HCT116 (cell line): ENCODE measurements around the gene ACAT2. TPM values are rescaled to one million over a fixed set of nuclear protein-coding genes. Genes with fewer than 3 reads are reported as not detected.

ENCODE experiments used
- ATAC-seq: fragments of 200-7000 bp; cut with Tn5 transposase; 2 replicates; pipeline ENCODE4 v1.9.1; 2020; ENCODE audit warnings: mild to moderate bottlenecking, moderate library complexity
- BruUV-seq: library from RNA; stranded (reverse); fragments of 400-500 nt; replicated peaks from 2 replicates; lab custom pipeline; 2021; lab: Mats Ljungman, UMichigan
- CTCF ChIA-PET: fragments of 300-600 bp; sonication (Branson Sonifier 250); formaldehyde crosslinking; loops from one replicate; lab custom pipeline; 2021; ENCODE audit warnings: antibody characterized with exemption; lab: Charles Lee
- POLR2A ChIA-PET: fragments of 300-600, 350-600 bp; sonication (Branson Sonifier 250); formaldehyde crosslinking; loops from one replicate; lab custom pipeline; 2021; ENCODE audit warnings: antibody characterized with exemption; lab: Charles Lee
- RAD21 ChIA-PET, 2 experiments: fragments of 300-600 bp; sonication (Branson Sonifier 250); formaldehyde crosslinking; loops; one replicate each; lab custom pipeline; 2023; ENCODE audit warnings: low total read pairs in 2 of 2; ENCODE audit not compliant: uncharacterized antibody in 2 of 2, unreplicated experiment in 2 of 2, low non-redundant PET in 1 of 2; lab: Charles Lee
- DNase-seq: peaks from one replicate; pipeline ENCODE4 v3.0.0-alpha.2; 2010; ENCODE audit warnings: low read depth, low spot score
- H2AFZ ChIP-seq: fragments of 200-600 bp; shearing (Covaris generic), sonication (generic); 2 replicates; pipeline ENCODE4 v1.6.1; 2017; ENCODE audit warnings: low read depth, mixed run types, mixed read lengths, antibody characterized with exemption, low read length; ENCODE audit not compliant: poor library complexity, severe bottlenecking
- H3K27ac ChIP-seq: 2 replicates; pipeline ENCODE4 v1.5.1; 2012; ENCODE audit warnings: low read depth, low read length
- H3K27me3 ChIP-seq: fragments of 200-600 bp; sonication (generic); 2 replicates; pipeline ENCODE4 v1.6.1; 2016; ENCODE audit warnings: mixed run types, low read length, mixed read lengths; ENCODE audit not compliant: insufficient read depth
- H3K36me3 ChIP-seq, 2 experiments: fragments of 200-500 bp in 1 of 2; fragments of 200-600 bp in 1 of 2; sonication (Bioruptor generic) in 1 of 2; sonication (generic) in 1 of 2; 2 replicates each; pipeline versions ENCODE4 v1.5.1 to v1.6.1; 2014 to 2016; ENCODE audit warnings: low read length in 2 of 2, inconsistent platforms in 1 of 2, mixed read lengths in 1 of 2, mixed run types in 1 of 2; ENCODE audit not compliant: insufficient read depth in 2 of 2, control insufficient read depth in 1 of 2
- H3K4me1 ChIP-seq, 2 experiments: fragments of 200-600 bp in 1 of 2; sonication (generic) in 1 of 2; 2 replicates each; pipeline versions ENCODE4 v1.5.1 to v1.6.1; 2012 to 2017; ENCODE audit warnings: low read length in 2 of 2, inconsistent platforms in 1 of 2, mild to moderate bottlenecking in 1 of 2, mixed read lengths in 1 of 2, mixed run types in 1 of 2, moderate library complexity in 1 of 2; ENCODE audit not compliant: insufficient read depth in 2 of 2, control insufficient read depth in 1 of 2
- H3K4me2 ChIP-seq: fragments of 200-600 bp; sonication (generic); 2 replicates; pipeline ENCODE4 v1.6.1; 2017; ENCODE audit warnings: mixed run types, low read length, mixed read lengths
- H3K4me3 ChIP-seq, 2 experiments: fragments of 200-600 bp in 1 of 2; sonication (generic) in 1 of 2; replicated peaks in 1 of 2; 2 replicates each; pipeline ENCODE4 v1.5.1; 2011 to 2016; ENCODE audit warnings: low read length in 2 of 2, control low read depth in 1 of 2, low read depth in 1 of 2, mild to moderate bottlenecking in 1 of 2, mixed read lengths in 1 of 2, mixed run types in 1 of 2
- H3K79me2 ChIP-seq: fragments of 200-600 bp; sonication (generic); 2 replicates; pipeline ENCODE4 v1.6.1; 2017; ENCODE audit warnings: mild to moderate bottlenecking, mixed run types, low read length, moderate library complexity, mixed read lengths; ENCODE audit not compliant: insufficient read depth
- H3K9ac ChIP-seq: fragments of 200-600 bp; sonication (generic); 2 replicates; pipeline ENCODE4 v1.6.1; 2016; ENCODE audit warnings: low read length, mixed read lengths
- H3K9me2 ChIP-seq: fragments of 200-600 bp; sonication (generic), shearing (Covaris generic); 2 replicates; pipeline ENCODE4 v1.6.1; 2017; ENCODE audit warnings: mixed run types, mild to moderate bottlenecking, moderate library complexity; ENCODE audit not compliant: insufficient read depth
- H3K9me3 ChIP-seq, 2 experiments: fragments of 200-500 bp in 1 of 2; fragments of 200-600 bp in 1 of 2; sonication (Bioruptor generic) in 1 of 2; sonication (generic) in 1 of 2; 2 replicates each; pipeline ENCODE4 v1.6.1; 2014 to 2017; ENCODE audit warnings: low read length in 2 of 2, mixed read lengths in 2 of 2, inconsistent platforms in 1 of 2, low read depth in 1 of 2, mild to moderate bottlenecking in 1 of 2, mixed run types in 1 of 2, moderate library complexity in 1 of 2; ENCODE audit not compliant: control insufficient read depth in 1 of 2, insufficient read depth in 1 of 2
- H4K20me1 ChIP-seq: fragments of 200-600 bp; sonication (generic), shearing (Covaris generic); 2 replicates; pipeline ENCODE4 v1.6.1; 2017; ENCODE audit warnings: mixed run types, mild to moderate bottlenecking, moderate library complexity; ENCODE audit not compliant: insufficient read depth
- CEBPB ChIP-seq: IDR thresholded peaks from 2 replicates; pipeline ENCODE4 v1.6.1; 2012; ENCODE audit warnings: low read depth
- EZH2 ChIP-seq: fragments of 200-600 bp; sonication (generic); IDR thresholded peaks from 2 replicates; pipeline ENCODE4 v1.6.1; 2017; ENCODE audit warnings: antibody characterized with exemption, mixed run types
- EZH2phosphoT487 ChIP-seq: fragments of 200-600 bp; IDR thresholded peaks from 2 replicates; pipeline ENCODE4 v1.6.1; 2018; ENCODE audit warnings: antibody characterized with exemption, borderline replicate concordance
- POLR2A ChIP-seq: IDR thresholded peaks from 2 replicates; pipeline ENCODE4 v1.7.0; 2011; ENCODE audit warnings: borderline replicate concordance; ENCODE audit not compliant: insufficient read depth, insufficient read length; ENCODE audit errors: extremely low read depth
- POLR2AphosphoS5 ChIP-seq: IDR thresholded peaks from 2 replicates; pipeline ENCODE4 v1.6.1; 2011; ENCODE audit warnings: mild to moderate bottlenecking, low read depth, low read length, moderate library complexity
- RAD21 ChIP-seq: IDR thresholded peaks from 2 replicates; pipeline ENCODE4 v1.6.1; 2012; ENCODE audit warnings: low read depth, mild to moderate bottlenecking
- SIN3A ChIP-seq: IDR thresholded peaks from 2 replicates; pipeline ENCODE4 v1.6.1; 2012; ENCODE audit warnings: low read depth
- SP1 ChIP-seq: IDR thresholded peaks from 2 replicates; pipeline ENCODE4 v1.6.1; 2012; ENCODE audit warnings: low read depth
- TCF7L2 ChIP-seq: IDR thresholded peaks from 2 replicates; pipeline ENCODE4 v1.7.0; 2011; ENCODE audit warnings: borderline replicate concordance, inconsistent platforms; ENCODE audit not compliant: insufficient read depth, insufficient read length; ENCODE audit errors: extremely low read depth
- ZFX ChIP-seq: fragments of 450-650 bp; IDR thresholded peaks from 2 replicates; pipeline ENCODE4 v1.6.1; 2017
- ZNF274 ChIP-seq: fragments of 200-500 bp; sonication (Bioruptor generic); IDR thresholded peaks from 2 replicates; pipeline ENCODE4 v1.6.1; 2014; ENCODE audit warnings: mild to moderate bottlenecking, low read depth, low read length, inconsistent platforms
- intact Hi-C: fragments of 100-400 bp; cut with micrococcal nuclease; formaldehyde crosslinking; loops from 2 replicates; pipeline ENCODE4 v1.10.0; 2022
- total RNA-seq: library from RNA; stranded (reverse); gene quantifications from one replicate; pipeline ENCODE4 v1.2.1, GENCODE V29; 2021; ENCODE audit not compliant: unreplicated experiment
- TF ChIP-seq, protein P1 (sequence below): IDR thresholded peaks from 2 replicates; pipeline ENCODE4 v1.6.1; 2012
- TF ChIP-seq, protein P2 (sequence below): IDR thresholded peaks from 2 replicates; pipeline ENCODE4 v1.6.1; 2011; ENCODE audit warnings: mild to moderate bottlenecking, low read length, moderate library complexity; ENCODE audit not compliant: insufficient replicate concordance; ENCODE audit errors: extremely low read depth
- TF ChIP-seq, protein P3 (sequence below): IDR thresholded peaks from 2 replicates; pipeline ENCODE4 v1.6.1; 2012
- TF ChIP-seq, protein P4 (sequence below), 3 experiments: fragments of 200-600 bp in 1 of 3; sonication (generic) in 1 of 3; IDR thresholded peaks in 2 of 3; conservative IDR thresholded peaks in 1 of 3; 2 replicates each; pipeline ENCODE4 v1.5.1; 2012 to 2017; ENCODE audit warnings: low read depth in 2 of 3, low read length in 2 of 3, antibody characterized with exemption in 1 of 3, borderline replicate concordance in 1 of 3, control low read depth in 1 of 3, mild to moderate bottlenecking in 1 of 3, mixed read lengths in 1 of 3, mixed run types in 1 of 3, moderate library complexity in 1 of 3; ENCODE audit not compliant: insufficient read depth in 1 of 3
- TF ChIP-seq, protein P5 (sequence below): IDR thresholded peaks from 2 replicates; pipeline ENCODE4 v1.6.1; 2012; ENCODE audit warnings: low read depth

The ACAT2 gene
- total RNA-seq, 1 experiment from 2014 or later, result 41.6 TPM

DNA sequence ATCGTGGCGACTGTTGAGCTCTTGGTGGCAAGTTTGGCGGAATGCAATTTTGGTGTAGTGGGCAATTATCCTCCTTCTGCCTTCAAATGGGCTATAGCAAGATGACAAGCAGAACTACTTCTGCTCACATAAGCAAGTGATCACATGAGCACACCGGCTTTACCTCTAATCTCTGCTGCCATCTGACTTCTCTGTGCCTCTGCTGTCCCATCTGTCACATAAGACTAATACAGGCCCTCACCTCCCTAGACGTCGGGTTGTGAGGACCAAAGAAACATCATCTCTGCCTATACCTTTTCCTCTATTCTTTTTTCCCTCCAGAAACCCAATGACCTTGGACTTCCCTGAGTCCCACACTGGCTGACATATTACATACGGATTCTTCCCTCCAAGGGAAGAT is 47.9 kb upstream of the ACAT2 start:
- no peak for TF ChIP-seq ZFX
- TF ChIP-seq SP1, result no peak
- TF ChIP-seq, protein P1, sequence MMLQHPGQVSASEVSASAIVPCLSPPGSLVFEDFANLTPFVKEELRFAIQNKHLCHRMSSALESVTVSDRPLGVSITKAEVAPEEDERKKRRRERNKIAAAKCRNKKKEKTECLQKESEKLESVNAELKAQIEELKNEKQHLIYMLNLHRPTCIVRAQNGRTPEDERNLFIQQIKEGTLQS, result no peak
- no peak for TF ChIP-seq EZH2
- TF ChIP-seq, protein P2, sequence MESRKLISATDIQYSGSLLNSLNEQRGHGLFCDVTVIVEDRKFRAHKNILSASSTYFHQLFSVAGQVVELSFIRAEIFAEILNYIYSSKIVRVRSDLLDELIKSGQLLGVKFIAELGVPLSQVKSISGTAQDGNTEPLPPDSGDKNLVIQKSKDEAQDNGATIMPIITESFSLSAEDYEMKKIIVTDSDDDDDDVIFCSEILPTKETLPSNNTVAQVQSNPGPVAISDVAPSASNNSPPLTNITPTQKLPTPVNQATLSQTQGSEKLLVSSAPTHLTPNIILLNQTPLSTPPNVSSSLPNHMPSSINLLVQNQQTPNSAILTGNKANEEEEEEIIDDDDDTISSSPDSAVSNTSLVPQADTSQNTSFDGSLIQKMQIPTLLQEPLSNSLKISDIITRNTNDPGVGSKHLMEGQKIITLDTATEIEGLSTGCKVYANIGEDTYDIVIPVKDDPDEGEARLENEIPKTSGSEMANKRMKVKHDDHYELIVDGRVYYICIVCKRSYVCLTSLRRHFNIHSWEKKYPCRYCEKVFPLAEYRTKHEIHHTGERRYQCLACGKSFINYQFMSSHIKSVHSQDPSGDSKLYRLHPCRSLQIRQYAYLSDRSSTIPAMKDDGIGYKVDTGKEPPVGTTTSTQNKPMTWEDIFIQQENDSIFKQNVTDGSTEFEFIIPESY, result no peak
- TF ChIP-seq POLR2AphosphoS5, result no peak
- TF ChIP-seq POLR2A, result no peak
- TF ChIP-seq, protein P3, sequence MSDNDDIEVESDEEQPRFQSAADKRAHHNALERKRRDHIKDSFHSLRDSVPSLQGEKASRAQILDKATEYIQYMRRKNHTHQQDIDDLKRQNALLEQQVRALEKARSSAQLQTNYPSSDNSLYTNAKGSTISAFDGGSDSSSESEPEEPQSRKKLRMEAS, result no peak
- TF ChIP-seq CEBPB, result no peak
- TF ChIP-seq RAD21, result no peak
- no peak for TF ChIP-seq SIN3A
- no peak for TF ChIP-seq ZNF274
- TF ChIP-seq, protein P4, sequence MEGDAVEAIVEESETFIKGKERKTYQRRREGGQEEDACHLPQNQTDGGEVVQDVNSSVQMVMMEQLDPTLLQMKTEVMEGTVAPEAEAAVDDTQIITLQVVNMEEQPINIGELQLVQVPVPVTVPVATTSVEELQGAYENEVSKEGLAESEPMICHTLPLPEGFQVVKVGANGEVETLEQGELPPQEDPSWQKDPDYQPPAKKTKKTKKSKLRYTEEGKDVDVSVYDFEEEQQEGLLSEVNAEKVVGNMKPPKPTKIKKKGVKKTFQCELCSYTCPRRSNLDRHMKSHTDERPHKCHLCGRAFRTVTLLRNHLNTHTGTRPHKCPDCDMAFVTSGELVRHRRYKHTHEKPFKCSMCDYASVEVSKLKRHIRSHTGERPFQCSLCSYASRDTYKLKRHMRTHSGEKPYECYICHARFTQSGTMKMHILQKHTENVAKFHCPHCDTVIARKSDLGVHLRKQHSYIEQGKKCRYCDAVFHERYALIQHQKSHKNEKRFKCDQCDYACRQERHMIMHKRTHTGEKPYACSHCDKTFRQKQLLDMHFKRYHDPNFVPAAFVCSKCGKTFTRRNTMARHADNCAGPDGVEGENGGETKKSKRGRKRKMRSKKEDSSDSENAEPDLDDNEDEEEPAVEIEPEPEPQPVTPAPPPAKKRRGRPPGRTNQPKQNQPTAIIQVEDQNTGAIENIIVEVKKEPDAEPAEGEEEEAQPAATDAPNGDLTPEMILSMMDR (IDR thresholded peaks at IDR 0.05 in 2 of 3, conservative IDR thresholded peaks at IDR 0.05 in 1 of 3; ENCODE audit: borderline replicate concordance in 1 of 3, insufficient read depth in 1 of 3, low read depth in 2 of 3, low read length in 2 of 3), result no peak
- TF ChIP-seq EZH2phosphoT487, result no peak
- no peak for TF ChIP-seq TCF7L2
- TF ChIP-seq, protein P5, sequence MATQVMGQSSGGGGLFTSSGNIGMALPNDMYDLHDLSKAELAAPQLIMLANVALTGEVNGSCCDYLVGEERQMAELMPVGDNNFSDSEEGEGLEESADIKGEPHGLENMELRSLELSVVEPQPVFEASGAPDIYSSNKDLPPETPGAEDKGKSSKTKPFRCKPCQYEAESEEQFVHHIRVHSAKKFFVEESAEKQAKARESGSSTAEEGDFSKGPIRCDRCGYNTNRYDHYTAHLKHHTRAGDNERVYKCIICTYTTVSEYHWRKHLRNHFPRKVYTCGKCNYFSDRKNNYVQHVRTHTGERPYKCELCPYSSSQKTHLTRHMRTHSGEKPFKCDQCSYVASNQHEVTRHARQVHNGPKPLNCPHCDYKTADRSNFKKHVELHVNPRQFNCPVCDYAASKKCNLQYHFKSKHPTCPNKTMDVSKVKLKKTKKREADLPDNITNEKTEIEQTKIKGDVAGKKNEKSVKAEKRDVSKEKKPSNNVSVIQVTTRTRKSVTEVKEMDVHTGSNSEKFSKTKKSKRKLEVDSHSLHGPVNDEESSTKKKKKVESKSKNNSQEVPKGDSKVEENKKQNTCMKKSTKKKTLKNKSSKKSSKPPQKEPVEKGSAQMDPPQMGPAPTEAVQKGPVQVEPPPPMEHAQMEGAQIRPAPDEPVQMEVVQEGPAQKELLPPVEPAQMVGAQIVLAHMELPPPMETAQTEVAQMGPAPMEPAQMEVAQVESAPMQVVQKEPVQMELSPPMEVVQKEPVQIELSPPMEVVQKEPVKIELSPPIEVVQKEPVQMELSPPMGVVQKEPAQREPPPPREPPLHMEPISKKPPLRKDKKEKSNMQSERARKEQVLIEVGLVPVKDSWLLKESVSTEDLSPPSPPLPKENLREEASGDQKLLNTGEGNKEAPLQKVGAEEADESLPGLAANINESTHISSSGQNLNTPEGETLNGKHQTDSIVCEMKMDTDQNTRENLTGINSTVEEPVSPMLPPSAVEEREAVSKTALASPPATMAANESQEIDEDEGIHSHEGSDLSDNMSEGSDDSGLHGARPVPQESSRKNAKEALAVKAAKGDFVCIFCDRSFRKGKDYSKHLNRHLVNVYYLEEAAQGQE, result no peak
- POLR2A ChIA-PET, result no interaction called here
- CTCF ChIA-PET, result no interaction called here
- Histone ChIP-seq H3K27me3 (no peaks in the 10 kb centered on the region), H4K20me1 (no peaks in the 10 kb centered on the region), H2AFZ (no peak overlapping the region), H3K9ac (no peak overlapping the region), H3K9me3 (no peaks in the 10 kb centered on the region), H3K4me1 (no peaks in the 10 kb centered on the region), H3K79me2 (no peaks in the 10 kb centered on the region), H3K4me2 (no peak overlapping the region), H3K9me2 (no peaks in the 10 kb centered on the region), H3K36me3 (no peaks in the 10 kb centered on the region), H3K4me3 (no peak overlapping the region), H3K27ac (no peak overlapping the region)
- no TSS peak for BruUV-seq
- DNase-seq (no peak), ATAC-seq (no peak)
- RAD21 ChIA-PET, result no interaction called here
- intact Hi-C loops, result no loop called here
